CD4-positive, alpha-beta T cell treated with Interleukin-4 for 4 hours (primary cell): Measurements from ENCODE around the gene RAB11FIP4.
A peak's percentile ranks its signal among the peaks of the same experiment; 100 is the strongest.

ENCODE experiments used
- DNase-seq: peaks from one replicate; pipeline ENCODE4 v3.0.0-alpha.2; 2020

RAB11FIP4 gene

DNA sequence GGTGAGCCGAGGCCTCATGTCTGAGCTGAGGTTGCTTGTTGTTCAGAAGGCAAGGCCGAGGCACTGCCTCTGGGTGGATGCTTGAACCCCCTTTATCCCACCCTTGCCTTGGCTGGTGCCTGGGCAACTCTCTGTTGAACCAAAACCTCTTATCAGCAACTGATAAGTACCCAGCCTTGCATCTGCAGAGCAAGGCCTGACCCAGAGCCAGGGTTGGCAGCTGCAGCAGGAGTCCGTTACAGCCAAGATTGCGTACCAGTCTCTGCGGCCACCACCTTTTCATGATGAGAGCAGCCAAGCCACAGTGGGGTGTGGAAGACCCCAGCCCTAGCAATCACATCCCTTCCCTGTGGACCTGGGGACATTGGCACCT is 118.3 kb downstream of the RAB11FIP4 start:
- no peak for DNase-seq

DNA sequence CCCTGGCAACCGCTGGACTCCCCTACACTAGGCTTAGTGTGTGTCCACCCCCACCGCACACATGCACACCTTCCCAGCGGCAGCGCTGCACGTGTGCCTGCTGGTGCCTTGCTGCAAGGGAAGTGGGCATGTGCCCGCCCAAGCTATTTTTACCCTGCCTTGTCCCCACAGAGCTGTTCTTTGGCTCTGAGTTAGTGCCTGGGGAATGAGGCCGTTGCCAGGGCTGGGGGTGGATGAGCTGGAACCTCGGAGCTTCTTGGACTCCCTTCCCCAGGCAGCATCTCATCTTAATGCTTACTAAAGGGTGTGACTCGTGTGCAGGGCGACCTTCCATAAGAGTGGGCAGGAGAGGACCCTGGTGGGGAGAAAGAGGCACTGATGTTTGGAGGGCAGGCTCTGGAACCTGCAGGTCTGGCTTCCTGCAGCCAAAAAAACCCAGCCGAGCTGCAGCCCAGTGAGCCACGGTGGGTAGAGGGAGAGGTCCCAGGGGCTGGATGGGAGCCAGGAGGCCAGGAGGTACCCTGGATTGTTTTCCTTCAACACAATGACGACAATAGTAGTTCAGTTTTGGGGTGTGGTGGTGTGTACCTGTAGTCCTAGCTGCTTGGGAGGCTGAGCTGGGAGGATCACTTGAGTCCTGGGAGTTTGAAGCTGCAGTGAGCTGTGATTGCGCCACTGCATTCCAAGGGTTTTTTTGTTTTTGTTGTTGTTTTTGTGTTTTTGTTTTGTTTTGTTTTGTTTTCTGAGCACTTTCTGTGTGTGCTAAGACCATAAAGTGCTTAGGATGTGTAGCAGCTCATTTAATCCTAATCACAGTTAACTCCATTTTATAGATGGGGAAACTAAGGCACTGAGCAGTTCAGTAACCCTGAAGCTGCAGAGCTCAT is 119.1 kb downstream of the RAB11FIP4 start:
- no peak for DNase-seq

DNA sequence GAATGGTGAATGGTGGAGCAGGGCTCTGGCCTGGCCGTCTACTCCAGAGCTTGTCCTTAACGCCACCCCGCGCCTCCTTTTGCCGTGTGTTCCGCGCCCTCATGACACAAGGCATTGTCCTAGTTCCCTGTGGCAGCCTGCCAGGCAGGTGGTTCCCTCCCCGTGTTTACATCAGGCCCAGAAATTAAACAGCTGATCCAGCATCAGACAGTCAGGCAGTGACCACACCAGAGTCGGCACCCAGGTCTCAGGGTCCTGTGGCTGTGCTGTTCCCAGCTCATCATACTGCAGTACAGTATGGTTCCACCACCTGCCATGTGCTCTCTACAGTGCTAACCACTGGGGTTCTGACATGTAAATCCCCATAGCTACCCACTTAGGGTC is 119.7 kb downstream of the RAB11FIP4 start:
- DNase-seq, result no peak

DNA sequence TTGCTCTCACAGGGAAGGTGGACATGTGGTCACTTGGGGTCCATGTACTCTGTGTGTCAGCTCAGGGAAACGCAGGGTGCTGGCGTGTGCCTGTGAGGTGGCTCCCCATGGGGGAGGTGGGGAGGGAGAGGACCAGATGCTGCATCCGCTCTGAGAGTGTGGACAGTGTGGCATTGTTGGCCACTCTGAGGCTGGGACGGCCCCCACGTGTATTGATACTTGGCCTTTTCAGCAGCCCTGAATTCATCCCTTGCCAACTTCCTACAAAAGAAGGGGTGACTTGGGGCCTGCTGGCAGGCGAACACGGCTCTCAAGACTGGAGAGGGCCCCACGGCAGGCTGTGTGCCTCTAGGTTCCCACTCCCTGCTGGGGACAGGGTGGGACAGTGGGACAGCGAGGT is 120.1 kb downstream of the RAB11FIP4 start:
- no peak for DNase-seq

DNA sequence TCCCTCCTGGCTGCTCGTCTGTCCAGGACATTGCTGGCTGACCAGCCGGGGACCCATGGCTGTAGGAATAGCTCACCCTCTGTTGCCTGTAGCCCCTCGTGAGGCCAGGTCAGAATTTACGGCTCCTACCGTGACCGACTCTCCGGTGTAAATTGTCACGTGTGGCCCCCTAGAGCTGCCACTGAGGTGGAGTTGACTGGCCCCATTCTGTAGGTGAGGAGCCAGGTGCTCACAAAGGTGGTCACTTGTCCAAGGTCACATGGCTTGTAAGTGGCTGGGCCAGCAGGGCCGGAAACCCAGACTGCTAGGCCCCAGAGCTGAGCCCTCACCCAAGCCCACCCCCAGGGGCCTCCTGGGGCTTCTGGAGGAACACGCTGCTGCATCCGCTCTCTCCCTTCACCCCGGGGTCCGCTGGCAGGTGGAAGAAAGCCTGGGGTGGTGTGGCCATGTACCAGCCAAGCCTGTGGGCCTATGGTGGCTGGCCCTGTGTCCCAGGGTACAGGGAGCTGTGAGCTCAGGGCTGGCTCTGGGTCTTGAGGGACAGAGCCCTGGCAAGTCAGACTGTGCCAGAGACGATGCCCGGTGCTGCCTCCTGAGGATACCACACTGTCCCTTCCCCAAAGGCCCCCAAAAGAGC is 120.7 kb downstream of the RAB11FIP4 start:
- no peak for DNase-seq

DNA sequence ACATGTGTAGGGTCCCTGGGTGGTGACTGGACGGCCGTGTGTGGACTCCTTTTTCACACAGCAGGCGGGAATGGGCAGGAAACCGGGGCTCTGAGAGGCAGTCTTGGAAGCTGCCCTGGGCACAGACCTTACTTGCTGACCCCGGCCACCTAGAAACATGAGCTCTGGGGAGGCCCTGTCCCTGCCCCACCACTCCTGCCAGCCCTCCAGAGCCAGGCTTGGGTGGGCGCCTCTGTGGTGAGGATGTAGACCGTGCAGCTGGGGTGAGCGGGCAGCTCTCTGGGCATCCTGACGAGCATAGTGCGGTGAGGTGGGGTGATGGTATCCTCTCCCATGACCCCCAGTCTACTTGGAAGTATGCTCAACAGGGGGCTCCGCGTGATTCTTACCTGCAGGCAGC is 121.3 kb downstream of the RAB11FIP4 start:
- DNase-seq, result no peak

DNA sequence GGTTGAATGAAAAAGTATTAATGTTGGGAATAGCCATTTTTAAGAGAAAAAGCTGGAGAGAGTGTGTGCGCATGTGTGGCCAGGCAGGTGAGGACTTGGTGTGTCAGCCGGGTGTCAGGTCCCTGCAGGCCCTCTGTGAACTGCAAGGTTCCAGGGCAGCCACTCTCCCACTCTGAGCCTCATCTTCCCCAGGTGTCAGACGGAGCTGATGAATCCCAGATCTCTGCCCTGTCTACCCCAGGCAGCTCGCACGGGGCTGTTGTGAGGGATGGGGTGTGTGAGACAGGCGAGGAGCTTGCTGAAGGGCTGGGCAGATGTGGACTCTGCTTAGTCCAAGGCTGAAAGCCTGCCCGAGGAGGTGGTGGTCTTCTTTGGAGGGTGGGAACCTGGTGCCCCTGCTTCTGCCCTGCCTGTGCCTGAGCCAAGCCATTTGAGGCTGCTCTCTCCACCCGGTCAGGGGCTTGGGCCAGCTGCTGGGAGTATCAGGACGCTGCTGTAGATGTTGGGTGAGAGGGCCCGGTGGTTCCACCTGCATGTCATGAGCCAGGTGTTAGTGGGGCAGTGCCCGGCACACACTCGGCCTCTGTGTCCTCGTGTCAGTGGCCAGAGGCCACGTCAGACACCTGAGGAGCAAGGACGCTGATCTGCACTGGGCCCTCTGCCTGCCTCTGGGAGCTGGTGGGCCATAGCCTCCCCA is 122.4 kb downstream of the RAB11FIP4 start:
- no peak for DNase-seq

DNA sequence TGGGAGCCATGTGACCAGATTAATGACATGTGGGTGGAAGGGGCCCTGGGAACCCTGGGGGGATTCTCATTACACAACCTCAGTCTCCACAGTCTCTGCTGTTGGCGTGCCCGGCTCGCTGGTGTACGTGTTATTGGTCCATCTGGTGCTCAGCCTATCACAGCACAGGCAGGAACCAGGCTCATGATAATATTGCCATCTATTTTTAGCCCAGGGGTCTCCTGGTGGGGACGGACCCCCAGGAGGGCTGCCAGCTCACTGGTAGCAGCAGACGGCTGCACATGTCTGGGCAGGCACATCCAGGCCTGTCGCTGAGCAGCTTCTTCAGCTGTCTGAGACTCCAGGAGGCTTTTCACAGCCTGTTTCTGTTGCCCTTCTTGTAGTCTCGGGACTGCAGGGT is 123.8 kb downstream of the RAB11FIP4 start:
- DNase-seq, result no peak

DNA sequence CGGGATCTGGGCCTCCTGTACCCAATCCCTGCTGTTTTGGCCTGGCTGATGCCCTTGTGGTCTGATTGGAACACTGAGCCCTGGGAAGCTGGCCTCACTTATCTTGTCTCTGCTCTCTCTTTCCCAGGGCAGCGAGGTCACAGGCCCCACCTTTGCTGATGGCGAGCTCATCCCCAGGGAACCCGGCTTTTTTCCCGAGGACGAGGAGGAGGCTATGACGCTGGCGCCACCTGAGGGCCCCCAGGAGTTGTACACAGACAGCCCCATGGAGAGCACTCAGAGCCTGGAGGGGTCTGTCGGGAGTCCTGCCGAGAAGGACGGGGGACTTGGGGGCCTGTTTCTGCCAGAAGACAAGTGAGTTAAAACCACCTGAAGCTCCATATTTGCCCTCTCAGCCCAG is 126.0 kb downstream of the RAB11FIP4 start:
- no peak for DNase-seq

DNA sequence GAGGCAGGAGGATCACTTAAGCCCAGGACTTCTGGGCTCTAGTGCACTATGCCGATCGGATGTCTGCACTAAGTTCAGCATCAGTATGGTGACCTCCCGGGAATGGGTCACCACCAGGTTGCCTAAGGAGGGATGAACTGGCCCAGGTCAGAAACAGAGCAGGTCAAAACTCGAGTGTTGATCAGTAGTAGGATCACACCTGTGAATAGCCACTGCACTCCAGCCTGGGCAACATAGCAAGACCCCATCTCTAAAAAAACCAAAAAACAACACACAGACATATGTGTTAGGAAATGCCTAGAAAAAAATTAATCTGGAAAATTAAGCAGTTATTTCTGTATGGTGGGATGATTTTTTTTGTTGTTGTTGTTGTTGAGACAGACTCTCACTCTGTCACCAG is 127.0 kb downstream of the RAB11FIP4 start:
- DNase-seq, result no peak

DNA sequence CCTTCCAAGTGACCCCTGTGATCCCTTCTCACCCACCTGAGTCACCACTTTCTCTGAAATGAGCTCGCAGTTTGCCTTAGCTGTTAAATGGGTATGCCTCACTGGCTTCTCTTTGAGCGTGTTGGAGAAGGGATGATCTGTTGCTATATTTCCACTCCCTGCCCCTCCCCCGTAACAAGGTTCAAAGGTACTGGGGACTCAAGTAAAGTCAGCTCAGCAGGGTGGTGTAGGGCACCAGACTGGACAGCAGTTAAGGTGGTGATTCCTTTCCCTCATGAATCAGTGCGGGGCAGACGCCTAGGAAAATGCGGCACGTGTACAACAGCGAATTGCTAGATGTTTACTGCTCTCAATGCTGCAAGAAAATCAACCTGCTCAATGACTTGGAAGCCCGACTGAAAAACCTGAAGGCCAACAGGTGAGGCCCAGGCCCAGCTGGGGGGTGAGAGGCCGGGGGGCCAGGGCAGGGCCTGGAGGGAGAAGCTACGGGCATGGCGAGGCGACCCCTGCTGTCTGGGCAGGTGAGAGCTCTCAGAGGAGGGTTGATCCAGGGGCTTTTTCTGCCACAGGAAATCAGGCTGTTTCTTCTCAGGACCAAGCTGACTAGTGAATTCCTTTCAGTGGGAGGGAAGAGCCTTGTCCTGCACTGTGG is 130.3 kb downstream of the RAB11FIP4 start:
- no peak for DNase-seq

DNA sequence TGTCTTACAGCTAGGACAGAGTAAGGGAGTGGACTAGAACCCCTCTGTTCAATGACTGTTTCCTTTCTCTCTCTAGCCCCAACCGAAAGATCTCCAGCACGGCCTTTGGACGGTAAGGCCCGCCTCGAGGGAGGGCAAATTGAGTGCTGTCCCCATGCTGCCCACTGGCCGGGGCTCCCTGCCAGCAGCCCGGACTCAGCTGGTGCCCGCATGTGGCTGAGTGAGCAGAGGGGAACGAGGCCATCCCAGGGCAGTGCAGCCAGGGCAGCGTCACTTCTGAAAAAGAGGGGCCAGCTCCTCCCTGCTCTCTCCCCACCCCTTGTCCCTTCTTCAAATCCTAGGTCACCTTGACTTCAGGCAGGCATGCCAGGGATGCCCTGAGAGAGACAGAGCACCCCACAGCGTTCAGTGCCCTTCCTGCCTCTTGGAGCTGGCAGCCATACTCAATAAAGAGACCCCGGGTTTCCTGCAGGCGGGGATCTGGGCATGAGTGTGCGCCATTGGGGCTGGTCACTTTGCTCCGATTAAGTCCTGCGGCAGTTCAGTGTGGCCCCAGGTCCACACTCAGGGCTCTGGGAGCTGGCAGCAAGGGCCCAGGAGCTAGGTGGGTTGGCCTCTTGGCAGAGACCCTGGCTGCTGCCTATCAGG is 130.9 kb downstream of the RAB11FIP4 start:
- DNase-seq, result no peak

DNA sequence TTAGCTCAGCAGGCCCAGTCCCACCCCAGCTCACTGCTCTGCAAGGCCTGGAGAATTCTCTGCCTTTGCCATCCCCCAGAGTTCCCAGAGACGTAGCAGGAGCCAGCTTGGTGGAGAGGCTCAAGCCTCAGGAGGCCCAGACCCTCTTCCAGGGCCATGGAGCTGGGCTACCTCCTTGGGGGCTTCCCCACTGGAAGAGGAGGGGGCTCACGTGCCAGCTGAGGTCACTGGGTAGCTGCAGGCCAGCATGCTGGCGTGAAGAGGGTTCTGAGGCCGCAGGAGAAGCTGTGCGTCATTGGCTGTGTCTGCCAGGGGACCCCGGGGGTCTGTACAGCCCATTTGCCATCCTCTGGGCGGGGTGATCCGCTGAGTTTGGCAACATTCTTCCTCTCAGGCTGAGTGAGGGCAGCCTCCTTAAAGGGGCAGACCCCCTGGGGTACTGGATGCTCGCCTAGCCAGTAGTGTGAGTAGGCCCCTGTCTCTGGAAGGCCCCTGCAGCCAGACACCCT is 131.6 kb downstream of the RAB11FIP4 start:
- no peak for DNase-seq

DNA sequence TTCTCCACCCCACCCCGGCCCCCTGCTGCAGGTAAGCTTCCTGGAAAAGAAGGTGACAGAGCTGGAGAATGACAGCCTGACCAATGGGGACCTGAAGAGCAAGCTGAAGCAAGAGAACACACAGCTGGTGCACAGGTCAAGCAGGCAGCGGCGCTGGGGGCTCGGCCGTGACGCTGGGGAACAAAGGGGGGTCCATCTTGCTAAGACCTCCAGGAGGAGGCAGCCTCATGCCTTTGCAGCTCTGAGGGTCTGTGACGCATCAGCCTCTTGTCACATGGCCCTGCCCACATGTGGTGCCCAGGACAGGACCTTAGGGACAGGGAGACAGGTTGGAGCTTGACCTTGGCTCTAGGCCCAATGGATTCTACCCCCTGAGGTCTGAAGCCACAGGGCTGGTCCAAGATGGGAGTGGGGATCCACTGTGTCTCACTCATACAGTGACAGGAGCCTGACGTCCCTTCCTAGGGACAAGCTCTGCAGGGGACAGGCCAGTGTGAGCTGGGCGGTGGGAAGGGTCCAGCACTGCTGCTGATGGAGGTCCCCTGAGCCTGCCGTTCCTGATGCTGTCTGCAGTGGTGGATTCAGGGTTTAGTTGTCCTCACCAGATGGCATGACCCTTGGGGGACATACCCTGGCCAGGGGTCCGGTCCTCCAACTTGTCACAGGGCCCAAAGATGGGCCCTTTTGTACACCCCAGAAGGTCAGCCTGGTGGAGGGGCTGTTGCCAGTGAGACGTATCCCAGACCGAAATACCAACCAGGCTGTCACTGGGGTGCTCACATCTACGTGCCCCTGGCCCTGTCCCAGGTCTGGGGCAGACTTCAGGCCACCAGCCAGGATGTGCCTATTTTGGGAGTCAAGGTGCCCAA is 132.6 kb downstream of the RAB11FIP4 start:
- DNase-seq, result no peak

DNA sequence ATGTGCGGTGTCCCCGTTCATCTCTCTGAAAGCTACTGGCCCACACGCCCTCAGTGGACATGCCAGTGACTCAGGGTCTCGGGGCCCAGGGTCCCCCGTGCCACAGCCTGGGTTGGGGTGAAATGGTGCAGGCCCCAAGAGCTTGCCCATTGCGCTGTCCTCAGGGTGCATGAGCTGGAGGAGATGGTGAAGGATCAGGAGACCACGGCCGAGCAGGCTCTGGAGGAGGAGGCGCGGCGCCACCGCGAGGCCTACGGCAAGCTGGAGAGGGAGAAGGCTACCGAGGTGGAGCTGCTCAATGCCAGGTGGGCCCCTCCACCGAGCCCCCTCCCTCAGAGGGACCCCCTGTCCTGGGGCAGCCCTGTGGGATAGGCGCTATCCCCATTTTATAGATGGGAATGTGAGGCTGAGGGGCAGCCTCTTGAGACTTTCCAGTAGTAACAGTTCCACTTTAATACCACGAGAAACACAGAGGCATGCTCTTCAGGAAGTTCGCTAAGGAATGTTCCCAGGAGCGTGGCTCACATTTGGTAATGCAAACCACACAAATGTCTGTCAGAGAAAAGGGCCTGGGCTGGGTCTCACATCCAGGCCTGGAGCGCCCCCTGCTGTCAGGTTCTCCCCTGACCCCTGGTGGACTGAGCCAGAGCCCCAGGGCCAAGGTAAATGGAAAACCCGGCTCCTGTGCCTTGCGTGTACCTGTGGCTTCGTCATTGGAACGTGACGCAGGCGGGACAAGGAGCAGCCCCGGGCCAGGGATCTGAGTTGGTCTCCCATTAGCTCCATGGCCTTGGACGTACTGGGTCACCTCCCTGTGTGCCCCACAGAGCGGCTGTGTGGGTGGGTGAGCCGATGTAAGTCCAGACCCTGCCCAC is 133.7 kb downstream of the RAB11FIP4 start:
- peak; percentile 75 for DNase-seq

DNA sequence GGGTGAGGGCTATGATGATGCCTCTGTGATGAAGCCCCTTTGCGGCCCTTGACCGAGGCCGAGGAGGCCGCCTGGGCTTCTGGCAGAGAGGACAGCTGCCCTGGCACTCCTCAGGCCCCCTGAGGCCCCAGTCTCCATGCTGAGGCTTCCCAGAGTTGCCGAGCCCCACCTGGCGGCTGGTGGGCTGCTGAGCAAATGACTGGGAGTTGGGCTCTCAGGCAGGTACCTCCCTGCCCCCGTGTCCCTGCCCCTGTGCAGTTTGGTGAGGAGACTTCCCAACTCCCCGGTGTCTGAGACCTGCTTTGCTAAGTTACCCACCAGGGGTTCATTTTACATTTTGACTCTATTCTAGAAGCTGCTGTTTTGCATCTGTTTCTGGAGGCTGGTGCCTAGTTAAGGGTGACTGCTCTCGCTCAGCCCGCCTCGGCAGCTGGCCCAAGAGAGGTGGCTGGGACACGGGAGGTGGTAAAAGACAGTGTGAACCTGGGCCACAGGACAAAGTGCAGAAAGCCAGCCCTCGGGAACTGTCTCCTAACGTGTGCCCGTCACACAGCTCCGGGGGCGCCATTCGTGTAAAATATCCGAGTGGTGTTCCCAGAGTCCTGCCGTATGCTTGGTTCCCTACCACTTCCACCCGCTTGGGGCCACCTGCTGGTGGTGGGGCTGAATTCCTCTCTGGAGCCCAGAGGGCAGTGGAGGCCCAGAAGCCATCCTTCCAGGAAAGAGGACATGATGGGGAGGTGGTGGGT is 134.5 kb downstream of the RAB11FIP4 start:
- DNase-seq, result no peak

DNA sequence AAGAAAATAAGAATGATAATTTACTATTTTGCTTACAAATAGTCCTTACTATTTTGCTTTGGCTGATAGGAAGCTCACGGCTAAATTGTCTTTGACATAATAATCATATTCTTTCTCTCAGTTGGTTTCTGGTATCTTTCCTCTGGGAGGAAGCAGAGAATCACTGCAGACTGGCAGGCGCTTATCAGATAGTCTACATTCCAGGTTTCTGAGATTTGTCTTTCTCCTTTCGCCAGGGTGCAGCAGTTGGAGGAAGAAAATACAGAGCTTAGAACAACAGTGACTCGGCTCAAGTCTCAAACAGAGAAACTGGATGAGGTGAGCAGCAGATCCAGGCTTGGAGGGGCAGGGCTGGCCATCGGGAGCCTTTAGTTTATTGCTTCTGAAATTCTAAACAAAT is 136.1 kb downstream of the RAB11FIP4 start:
- DNase-seq, result no peak

DNA sequence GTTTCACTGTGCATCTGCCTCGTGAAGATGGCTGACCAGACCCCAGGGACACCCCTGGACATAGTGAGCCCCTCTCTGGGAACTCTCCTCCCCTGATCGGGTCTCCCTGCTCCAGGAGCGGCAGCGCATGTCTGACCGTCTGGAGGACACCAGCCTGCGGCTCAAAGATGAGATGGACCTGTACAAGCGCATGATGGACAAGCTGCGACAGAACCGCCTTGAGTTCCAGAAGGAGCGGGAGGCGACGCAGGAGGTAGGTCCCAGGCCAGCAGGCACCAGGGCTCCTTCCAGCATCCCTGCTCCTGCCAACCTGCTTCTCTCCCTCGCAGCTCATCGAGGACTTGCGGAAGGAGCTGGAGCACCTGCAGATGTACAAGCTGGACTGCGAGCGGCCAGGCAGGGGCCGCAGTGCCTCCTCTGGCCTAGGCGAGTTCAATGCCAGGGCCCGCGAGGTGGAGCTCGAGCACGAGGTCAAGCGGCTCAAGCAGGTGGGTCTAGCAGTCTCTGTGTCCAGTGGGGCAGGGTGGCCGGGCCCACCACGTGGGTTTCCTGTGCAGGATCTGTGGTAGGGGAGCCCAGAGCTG is 136.9 kb downstream of the RAB11FIP4 start:
- DNase-seq, result no peak

DNA sequence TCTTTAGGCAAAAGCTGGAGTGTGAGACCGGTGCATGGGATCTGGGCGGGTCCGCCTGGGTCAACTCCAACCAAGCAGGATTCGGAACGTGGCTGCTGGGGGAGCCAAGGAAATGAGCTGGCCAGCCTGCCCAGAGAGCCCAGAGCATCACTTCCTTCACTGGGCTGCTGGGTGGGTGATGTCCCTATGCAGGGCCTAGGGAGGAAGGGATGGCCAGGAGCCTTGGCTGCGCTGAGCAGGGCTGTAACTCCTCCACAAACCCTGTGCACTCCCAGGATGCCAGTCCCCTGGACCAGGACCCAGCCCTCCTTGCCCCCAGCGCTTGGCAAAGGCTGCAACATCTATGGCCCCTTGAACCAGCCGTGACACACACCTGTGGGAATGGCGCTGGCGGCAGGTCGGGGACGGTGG is 138.4 kb downstream of the RAB11FIP4 start:
- DNase-seq, result no peak
